PC-3 (cell line): ENCODE results near the gene RABGAP1L.

Source experiments
- CTCF ChIP-seq: fragments of 300-600 bp; sonication (generic); conservative IDR thresholded peaks from 2 replicates; pipeline ENCODE4 v1.5.1; 2017; ENCODE audit warnings: antibody characterized with exemption, low read depth, mild to moderate bottlenecking, low read length
- EZH2 ChIP-seq: fragments of 300-600 bp; sonication (generic); IDR thresholded peaks from one replicate; pipeline ENCODE4 v1.6.1; 2017; ENCODE audit warnings: antibody characterized with exemption, mild to moderate bottlenecking, low read length; ENCODE audit not compliant: unreplicated experiment
- EZH2phosphoT487 ChIP-seq: fragments of 300-600 bp; sonication (generic); IDR thresholded peaks from 2 replicates; pipeline ENCODE4 v1.6.1; 2018; ENCODE audit warnings: mild to moderate bottlenecking, antibody characterized with exemption, low read length, borderline replicate concordance

GRCh38 chr1:174880171-174880570 lies 720.9 kb downstream of the RABGAP1L start:
- TF ChIP-seq CTCF = no peak
- no peak for TF ChIP-seq EZH2phosphoT487
- TF ChIP-seq EZH2 = no peak
